ENCODE data around the gene IRS1.

The IRS1 gene

GRCh38 chr2:226754821-226755604, 44.6 kb downstream of the IRS1 start:
- no peak for DNase-seq

GRCh38 chr2:226752887-226753286, 46.7 kb downstream of the IRS1 start:
- DNase-seq: no peak

- DNase-seq: no peak
Measured at GRCh38 chr2:226747288-226747687, 52.3 kb downstream of the IRS1 start.

GRCh38 chr2:226746196-226746800, 53.3 kb downstream of the IRS1 start:
- no peak for DNase-seq

DNA sequence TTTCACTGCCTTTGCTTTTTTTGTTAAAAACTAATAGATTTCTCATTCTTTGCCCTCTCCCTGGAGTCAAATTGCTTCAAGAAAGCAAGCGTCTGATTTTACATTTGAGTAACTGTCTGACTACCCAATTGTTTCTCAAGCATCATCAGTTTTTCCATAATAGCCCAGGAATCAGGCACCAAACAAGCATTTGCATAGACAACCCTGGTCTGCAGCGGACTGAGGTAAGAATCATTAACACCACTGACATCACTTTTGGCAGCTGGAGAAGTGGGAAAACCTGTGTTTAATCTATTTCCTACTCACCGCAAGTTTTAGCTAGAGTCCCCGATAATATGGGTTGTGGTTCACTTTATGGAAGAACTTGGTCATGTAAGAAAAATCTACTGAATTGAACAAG, 55.7 kb downstream of the IRS1 start:
- DNase-seq: no peak

GRCh38 chr2:226742347-226742746, 57.3 kb downstream of the IRS1 start:
- no peak for DNase-seq

DNA sequence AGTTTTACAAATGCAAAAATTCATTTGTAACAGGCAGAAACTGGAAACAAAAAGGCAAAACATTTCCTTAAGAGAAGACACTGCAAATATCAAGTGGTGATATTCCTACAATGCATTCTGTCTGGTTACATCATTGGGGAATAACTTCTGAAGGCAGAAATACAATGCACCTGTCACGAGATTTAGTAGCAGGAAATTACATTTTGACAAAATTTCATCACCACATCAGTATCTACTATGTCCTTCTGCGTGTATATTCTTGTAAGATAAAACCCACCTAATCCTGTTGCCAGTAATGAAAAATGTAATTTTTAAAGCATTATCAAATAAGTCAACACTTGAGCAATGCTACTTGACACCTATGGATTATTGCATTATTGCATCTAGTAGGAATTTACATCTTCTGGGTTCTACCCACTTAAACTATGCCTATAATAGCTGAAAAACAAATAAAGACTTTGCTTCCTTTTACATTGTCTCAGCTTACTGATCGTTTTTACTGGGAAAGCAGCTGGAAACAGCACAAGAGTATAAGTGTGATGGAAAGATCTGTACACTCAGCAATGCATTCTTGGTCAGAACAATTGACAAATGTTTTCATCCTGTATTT, 59.5 kb downstream of the IRS1 start:
- no peak for DNase-seq

DNA sequence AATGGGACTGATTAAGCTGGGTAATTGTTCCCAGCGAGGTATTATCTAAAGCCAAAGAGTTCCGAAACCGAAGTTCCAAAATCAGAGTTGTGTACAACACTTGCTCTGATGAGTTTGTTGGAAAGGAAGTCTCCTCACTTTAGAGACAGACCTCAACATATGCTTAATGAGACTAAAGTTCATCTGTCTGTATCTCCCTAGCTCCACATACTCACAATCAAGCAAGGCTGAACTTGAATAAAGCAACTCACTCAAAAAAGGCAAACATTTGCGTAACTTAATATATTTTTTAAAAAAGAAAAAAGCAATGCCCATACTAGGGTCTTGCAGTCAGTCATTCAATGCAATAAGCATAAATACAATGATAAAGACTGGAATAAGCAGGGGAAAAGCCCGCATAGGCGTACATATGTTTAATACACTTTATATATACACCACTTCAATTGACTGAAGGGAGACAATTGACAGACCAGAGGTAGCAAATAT, 60.0 kb downstream of the IRS1 start:
- no peak for DNase-seq

DNA sequence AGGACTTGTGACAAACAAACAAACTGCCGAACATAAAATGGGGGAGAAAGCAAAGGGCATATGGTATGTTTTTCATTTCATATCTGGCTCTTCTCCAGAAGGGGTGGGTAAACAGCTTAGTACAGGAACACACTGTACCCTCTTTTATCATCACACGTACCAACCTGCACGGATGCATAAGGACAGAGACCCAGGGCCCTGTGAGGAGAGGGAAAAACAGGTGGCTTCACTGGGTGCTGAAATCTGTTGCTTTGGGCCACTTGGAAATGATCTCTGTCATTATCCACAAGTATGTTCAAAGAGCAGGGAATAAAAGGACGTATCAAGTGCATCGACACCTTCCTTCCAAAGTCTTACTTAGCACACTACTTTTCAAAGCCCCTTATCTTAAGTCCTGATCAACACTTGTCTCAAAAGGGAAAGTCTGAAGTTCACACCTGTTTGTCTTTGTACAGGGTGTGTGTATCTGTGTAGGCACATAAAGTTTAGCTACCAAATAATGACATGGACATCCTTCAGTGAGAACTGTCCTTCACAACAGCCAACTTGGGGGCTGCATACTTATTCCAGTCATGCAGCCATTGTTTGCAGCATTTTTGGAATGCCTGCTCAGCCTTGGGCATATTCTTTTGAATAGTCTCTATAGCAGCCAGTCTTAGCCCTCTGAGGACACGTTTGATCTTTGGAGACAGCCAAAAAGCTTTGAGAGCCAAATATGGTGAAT, 60.6 kb downstream of the IRS1 start:
- DNase-seq: no peak

DNA sequence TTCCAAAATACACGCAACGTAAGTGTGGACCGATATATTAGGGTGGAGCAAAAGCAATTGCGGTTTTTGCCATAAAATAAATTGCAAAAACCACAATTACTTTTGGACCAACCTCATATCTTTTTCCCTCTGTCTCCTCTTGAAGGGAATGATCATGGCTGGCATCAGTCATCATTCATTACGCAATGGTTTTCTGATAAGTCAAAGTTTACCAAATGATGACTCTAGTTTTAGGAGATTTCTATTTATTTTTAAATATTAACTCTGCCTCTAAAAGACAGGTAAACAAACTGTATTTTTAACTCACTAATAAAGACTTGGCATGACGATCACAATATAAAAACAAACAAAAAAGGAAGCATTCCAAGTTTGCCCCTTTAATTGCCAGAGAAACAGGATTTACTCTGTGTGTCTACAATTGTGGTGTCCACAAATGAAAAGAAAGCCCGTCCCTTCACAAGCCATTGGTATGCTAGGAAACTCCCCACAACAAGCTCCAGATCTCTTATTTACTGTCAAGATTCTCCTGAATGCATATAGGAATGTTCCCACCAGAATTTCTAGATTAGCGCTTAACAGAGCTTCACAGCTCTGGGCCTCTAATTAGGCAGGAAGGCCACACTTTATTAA, 61.3 kb downstream of the IRS1 start:
- no peak for DNase-seq

DNA sequence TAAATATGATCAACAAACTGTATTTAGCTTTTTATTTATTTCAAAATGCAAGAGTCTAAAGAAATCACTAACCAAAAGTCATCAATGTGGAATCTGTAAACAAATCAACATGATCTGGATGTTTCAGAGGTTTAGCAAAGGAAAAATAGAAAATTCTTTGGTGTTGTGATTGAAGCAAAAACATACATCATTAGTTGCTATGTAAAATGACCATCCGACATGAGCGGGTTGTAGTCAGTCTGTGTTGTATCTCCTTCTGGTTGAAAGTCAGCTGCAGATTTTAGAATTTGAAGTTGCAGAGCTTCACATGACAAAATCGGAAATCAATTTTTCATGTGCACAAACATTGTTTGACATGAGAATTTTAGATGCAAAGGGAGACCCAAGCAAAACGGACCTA, 63.2 kb downstream of the IRS1 start:
- no peak for DNase-seq

DNA sequence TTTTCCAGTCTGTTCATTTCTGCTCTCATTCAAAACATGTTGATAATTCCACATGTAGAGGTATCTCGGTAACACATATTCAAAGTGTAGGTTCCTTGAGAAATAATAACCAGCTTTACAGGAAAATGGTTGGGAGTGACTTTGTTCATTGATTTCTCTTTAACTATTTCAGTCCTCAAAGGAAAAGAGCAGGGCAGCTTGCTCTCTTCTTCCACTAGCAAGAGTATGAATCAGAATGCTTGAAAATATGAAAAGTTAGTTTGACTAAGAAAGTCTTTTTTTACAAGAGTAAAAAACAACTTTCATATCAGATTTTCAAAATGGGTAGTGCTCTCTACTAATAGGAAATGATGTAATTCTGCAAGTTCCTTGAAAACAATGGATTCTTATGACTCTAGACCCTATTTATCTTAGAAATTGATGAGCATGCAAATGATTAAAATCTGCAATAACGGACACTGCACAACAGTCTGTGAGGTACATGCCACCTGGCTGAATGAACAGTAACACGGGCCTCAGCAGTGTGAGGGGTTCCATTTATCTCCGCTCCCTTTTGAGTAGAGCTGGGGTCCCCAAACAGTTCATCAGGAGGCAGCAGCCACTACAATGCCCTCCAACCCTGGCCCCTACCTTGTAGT, 65.6 kb downstream of the IRS1 start:
- no peak for DNase-seq

DNA sequence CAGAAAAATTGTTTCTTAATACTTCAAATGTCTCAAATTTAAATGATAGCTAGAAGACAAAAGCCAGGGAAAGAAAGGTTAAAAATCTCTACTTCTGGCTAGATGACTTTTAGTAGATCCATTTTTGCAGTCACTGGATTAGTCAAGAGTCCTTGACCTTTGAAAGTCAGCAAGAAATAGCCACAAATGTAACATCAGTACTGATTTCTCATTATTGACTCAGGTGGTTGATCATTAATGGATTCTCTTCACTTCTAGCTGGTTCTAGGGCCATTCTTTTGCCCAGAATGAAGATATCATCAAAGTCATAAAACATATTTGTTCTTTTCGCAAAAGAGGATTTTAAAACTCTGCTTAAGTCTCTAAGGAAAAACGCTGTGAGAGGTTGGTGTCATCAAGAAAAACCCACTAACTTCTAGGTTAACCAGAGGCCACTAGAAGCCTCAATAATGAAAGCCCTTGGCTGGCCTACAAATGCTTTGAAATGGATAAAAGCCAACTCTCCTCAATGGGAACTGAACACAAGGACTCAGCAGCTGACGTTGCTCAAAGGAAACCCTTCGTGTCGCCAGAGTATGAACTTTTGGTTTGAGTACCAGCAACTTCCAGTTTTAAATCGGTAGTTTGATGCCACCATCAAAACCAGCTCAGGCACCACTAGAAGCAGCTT, 66.3 kb downstream of the IRS1 start:
- DNase-seq: no peak

DNA sequence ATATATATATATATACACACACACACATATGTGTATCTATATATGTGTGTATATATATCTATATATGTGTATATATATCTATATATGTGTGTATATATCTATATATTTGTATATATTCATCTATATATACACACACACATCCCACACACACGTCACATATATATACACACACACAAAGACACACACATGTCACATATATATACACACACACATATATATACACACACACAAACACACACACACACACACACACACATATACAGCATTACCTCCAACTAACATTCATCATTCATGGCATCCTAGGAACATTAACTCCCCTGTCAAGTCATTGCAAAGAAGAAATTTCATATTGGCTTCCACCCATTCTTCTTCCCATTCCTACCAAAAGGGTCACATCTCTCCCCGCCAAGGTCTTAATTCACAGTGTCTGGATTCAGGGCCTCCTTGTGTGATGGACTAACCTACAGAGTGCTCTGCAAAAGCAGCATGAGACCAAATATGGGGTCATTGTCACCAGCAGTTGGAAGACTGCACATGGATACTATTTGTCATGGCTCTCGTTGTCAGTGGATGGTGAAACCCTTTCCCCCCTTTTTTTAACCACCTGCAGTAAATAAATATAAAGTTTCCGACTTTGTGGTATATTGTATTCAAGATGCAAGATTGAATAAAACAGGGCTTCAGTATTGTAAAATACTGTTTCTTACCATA, 67.0 kb downstream of the IRS1 start:
- DNase-seq: no peak

DNA sequence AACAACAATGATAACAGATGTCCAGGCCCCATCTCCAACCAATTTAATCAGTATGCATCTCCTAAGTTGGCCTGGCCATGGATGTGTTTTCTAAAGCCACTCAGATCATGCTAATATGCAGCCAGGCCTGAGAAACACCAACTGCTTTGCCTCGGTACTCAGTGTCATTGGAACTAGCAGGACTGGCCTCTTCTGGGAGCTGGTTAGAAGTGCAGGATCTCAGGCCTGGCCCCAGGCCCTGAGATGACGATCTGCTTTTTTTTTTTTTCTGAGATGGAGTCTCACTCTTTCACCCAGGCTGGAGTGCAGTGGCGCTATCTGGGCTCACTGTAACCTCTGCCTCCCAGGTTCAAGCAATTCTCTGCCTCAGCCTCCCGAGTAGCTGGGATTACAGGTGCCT, 69.1 kb downstream of the IRS1 start:
- no peak for DNase-seq

DNA sequence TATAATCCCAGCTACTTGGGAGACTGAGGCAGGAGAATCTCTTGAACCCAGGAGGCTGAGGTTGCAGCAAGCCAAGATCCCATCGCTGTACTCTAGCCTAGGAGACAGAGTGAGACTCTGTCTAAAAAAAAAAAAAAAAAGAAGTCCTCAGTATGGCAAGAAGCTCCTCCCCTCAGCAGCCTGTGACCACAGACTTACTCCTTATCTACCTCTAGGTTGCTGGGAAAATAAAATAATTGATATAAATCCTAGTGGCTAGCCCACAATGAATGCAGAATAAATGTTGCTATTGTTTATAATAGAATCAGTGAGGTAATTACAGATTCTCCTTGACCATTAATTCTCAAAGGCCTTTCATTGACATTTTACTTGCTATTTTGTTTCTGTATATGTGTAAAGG, 70.6 kb downstream of the IRS1 start:
- no peak for DNase-seq

GRCh38 chr2:226727251-226727650, 72.4 kb downstream of the IRS1 start:
- no peak for DNase-seq

DNA sequence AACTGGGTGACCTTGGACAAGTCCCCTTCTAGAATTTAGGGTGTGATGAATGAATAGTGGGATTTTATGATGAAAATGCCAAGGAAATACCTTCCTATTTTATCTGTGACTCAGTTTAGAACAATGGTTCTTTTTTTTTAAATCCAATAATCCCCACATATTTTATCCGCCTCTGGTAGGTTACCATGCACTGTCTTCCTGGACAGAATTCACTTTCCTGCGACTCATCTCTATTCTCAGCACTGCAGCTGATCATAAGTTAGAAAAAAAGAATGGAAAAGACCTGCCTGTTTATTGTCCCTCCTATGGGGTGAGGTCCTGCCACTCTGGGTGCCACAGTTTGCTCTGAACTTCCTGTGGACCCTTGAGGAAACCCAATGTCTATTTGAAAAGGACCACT, 73.1 kb downstream of the IRS1 start:
- no peak for DNase-seq

- no peak for DNase-seq
Measured at GRCh38 chr2:226725126-226725860, 74.3 kb downstream of the IRS1 start.

DNA sequence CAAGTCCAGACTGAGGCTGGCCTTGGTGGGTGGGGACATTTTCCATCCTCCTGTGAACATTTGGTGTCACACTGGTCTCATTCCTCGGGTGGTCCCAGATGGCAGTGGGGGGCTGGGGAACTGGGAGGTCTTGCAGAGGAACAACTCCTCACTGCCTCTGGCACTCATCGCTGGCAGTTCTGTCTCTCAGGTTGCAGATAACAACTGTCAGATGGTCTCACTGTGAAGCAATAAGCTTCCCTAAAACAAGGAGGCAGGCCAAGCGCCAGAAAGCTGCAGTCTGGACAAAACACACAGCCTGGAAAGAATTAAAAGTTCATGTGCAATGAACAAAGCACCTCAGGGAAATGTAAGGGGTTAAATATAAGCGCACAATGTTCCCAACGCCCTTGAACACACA, 78.1 kb downstream of the IRS1 start:
- no peak for DNase-seq

DNA sequence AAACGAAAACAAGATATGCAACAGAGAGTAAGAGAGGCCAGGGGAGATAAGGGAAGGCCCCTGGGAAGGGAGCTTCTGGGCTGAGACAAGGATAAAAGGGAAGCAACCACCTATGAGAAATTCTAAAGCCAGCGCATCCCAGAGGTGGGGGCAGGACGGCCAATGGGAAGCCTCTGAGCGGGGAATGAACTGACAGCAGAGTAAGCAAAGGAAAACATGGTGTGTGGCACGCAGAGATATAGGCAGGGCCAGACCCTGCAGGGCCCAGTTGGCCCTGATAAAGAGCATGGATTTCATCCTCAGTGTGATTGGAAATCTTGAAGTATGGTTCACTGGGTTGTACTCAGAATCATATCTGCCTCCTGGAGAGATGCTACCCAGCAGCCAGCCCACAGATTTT, 78.7 kb downstream of the IRS1 start:
- no peak for DNase-seq
